ENCODE measurements around the gene C1orf232. TPM values are rescaled to one million over a fixed set of nuclear protein-coding genes. Genes with fewer than 3 reads are reported as not detected.

The C1orf232 gene
- total and polyA plus RNA-seq, 2 donors (not counting 1 experiment from before 2014, with no cell fraction given): not detected

DNA sequence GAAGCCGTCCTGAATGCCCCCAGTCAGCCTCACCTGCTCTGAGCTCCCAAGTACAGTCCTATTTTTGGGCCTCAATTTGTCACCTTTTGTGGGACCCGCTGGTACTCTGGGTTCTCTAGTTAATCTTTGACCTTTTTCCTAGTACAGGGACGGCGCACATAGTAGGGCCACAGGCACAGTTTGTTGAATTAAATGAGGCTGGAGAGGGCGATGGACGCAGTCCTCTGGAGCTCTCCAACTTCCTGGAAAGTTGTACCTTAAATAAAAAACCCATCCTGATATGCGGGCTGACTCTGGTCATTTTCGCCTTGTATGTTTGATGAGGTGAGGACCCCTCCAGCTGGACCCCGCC lies 5.1 kb downstream of the C1orf232 start:
- Histone ChIP-seq H3K36me3 (replicated peaks in 1 of 2; ENCODE audit: control extremely low read depth in 1 of 2, control insufficient read depth in 1 of 2, extremely low read depth in 1 of 2, insufficient read depth in 2 of 2, low read length in 1 of 2) (no peaks in the 10 kb centered on the region), H3K27ac (ENCODE audit: low read length in 2 of 2) (no peak overlapping the region), H3K27me3 (replicated peaks in 1 of 4; ENCODE audit: control extremely low read depth in 1 of 4, control insufficient read depth in 3 of 4, insufficient read depth in 4 of 4, low read length in 3 of 4) (peaks cover 0 to 44% (median 17%) of the 10 kb centered on the region in 4 experiments), H3K9me3 (ENCODE audit: control extremely low read depth in 1 of 3, control insufficient read depth in 2 of 3, insufficient read depth in 1 of 3, low read length in 2 of 3) (peaks cover 0 to 3% (median 0%) of the 10 kb centered on the region in 3 donors), H2AFZ (ENCODE audit: insufficient read depth, low read depth, low read length, poor library complexity, severe bottlenecking) (peak overlapping the region; percentile 83), H3K4me3 (ENCODE audit: control extremely low read depth in 1 of 5, extremely low read depth in 1 of 5, insufficient read depth in 1 of 5, low read depth in 2 of 5, low read length in 4 of 5) (peak overlapping the region in 4 of 5 experiments; percentile 6 to 52 (median 43)), H3K9ac (ENCODE audit: low read length) (peak overlapping the region; percentile 55), H4K20me1 (ENCODE audit: control insufficient read depth, insufficient read depth, low read length, poor library complexity, severe bottlenecking) (no peaks in the 10 kb centered on the region), H3K4me1 (ENCODE audit: control insufficient read depth in 2 of 2, insufficient read depth in 2 of 2, low read length in 2 of 2) (peaks cover 23% of the 10 kb centered on the region in 2 donors), H3K4me2 (replicated peaks; ENCODE audit: low read depth, low read length, poor library complexity, severe bottlenecking) (peak overlapping the region; percentile 93), H3K79me2 (ENCODE audit: control insufficient read depth, insufficient read depth, low read length) (no peaks in the 10 kb centered on the region)
- Mint-ChIP-seq H3K27ac (no peak overlapping the region), H3K4me3 (peak overlapping the region; percentile 52), H3K9me3 (ENCODE audit: insufficient read depth) (no peaks in the 10 kb centered on the region), H3K27me3 (peaks cover 15% of the 10 kb centered on the region), H3K4me1 (peaks cover 12% of the 10 kb centered on the region)
- TF ChIP-seq EZH2 (IDR thresholded peaks at IDR 0.05; ENCODE audit: borderline replicate concordance, insufficient read depth, low read depth, low read length, poor library complexity, severe bottlenecking): no peak
- TF ChIP-seq, protein P1, sequence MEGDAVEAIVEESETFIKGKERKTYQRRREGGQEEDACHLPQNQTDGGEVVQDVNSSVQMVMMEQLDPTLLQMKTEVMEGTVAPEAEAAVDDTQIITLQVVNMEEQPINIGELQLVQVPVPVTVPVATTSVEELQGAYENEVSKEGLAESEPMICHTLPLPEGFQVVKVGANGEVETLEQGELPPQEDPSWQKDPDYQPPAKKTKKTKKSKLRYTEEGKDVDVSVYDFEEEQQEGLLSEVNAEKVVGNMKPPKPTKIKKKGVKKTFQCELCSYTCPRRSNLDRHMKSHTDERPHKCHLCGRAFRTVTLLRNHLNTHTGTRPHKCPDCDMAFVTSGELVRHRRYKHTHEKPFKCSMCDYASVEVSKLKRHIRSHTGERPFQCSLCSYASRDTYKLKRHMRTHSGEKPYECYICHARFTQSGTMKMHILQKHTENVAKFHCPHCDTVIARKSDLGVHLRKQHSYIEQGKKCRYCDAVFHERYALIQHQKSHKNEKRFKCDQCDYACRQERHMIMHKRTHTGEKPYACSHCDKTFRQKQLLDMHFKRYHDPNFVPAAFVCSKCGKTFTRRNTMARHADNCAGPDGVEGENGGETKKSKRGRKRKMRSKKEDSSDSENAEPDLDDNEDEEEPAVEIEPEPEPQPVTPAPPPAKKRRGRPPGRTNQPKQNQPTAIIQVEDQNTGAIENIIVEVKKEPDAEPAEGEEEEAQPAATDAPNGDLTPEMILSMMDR (IDR thresholded peaks at IDR 0.05): no peak
- POLR2A ChIA-PET: interaction anchor here (0.6 kb wide), 1 partner anchor 736 kb away, joined by 3 read pairs; no protein-coding TSS in a partner anchor
- intact Hi-C loops (cut with micrococcal nuclease): loop anchor here (1.0 to 5.0 kb wide), 2 partner anchors 58 to 126 kb away; no protein-coding TSS in a partner anchor
- CTCF ChIA-PET: interaction anchor here (0.6 to 1.2 kb wide), 7 partner anchors 14 to 395 kb away, joined by 3 to 5 read pairs (median 4); no protein-coding TSS in a partner anchor
- no peak for ATAC-seq (ENCODE audit: low read depth)
- DNase-seq: no peak
- WGBS (ENCODE audit: insufficient coverage): 72% methylated on average over 9 of the region's 9 CpGs

GRCh38 chr1:26162220-26162709 lies 6.5 kb downstream of the C1orf232 start:
- Histone ChIP-seq H3K27ac (ENCODE audit: low read length in 2 of 2) (no peak overlapping the region), H3K9me3 (ENCODE audit: control extremely low read depth in 1 of 3, control insufficient read depth in 2 of 3, insufficient read depth in 1 of 3, low read length in 2 of 3) (peaks cover 0 to 3% (median 0%) of the 10 kb centered on the region in 3 donors), H3K4me2 (replicated peaks; ENCODE audit: low read depth, low read length, poor library complexity, severe bottlenecking) (peak overlapping the region; percentile 83), H3K9ac (ENCODE audit: low read length) (no peak overlapping the region), H3K4me1 (ENCODE audit: control insufficient read depth in 2 of 2, insufficient read depth in 2 of 2, low read length in 2 of 2) (peaks cover 23% of the 10 kb centered on the region in 2 donors), H3K4me3 (ENCODE audit: control extremely low read depth in 1 of 5, extremely low read depth in 1 of 5, insufficient read depth in 1 of 5, low read depth in 2 of 5, low read length in 4 of 5) (peak overlapping the region in 3 of 5 experiments; percentile 23 to 47 (median 27)), H3K79me2 (ENCODE audit: control insufficient read depth, insufficient read depth, low read length) (no peaks in the 10 kb centered on the region), H4K20me1 (ENCODE audit: control insufficient read depth, insufficient read depth, low read length, poor library complexity, severe bottlenecking) (no peaks in the 10 kb centered on the region), H3K27me3 (replicated peaks in 1 of 4; ENCODE audit: control extremely low read depth in 1 of 4, control insufficient read depth in 3 of 4, insufficient read depth in 4 of 4, low read length in 3 of 4) (peaks cover 0 to 58% (median 22%) of the 10 kb centered on the region in 4 experiments), H2AFZ (ENCODE audit: insufficient read depth, low read depth, low read length, poor library complexity, severe bottlenecking) (peak overlapping the region; percentile 75), H3K36me3 (replicated peaks in 1 of 2; ENCODE audit: control extremely low read depth in 1 of 2, control insufficient read depth in 1 of 2, extremely low read depth in 1 of 2, insufficient read depth in 2 of 2, low read length in 1 of 2) (no peaks in the 10 kb centered on the region)
- Mint-ChIP-seq H3K4me3 (peak overlapping the region; percentile 75), H3K4me1 (peaks cover 12% of the 10 kb centered on the region), H3K27ac (no peak overlapping the region), H3K27me3 (peaks cover 24% of the 10 kb centered on the region), H3K9me3 (ENCODE audit: insufficient read depth) (no peaks in the 10 kb centered on the region)
- DNase-seq (no peak), ATAC-seq (ENCODE audit: low read depth) (no peak)
- POLR2A ChIA-PET: no interaction called here
- CTCF ChIA-PET: interaction anchor here (0.9 to 2.1 kb wide), 4 partner anchors 9 to 57 kb away, joined by 3 to 8 read pairs (median 6); no protein-coding TSS in a partner anchor
- 30% methylated on average over 18 of the region's 21 CpGs for WGBS (ENCODE audit: insufficient coverage)
- TF ChIP-seq EZH2 (IDR thresholded peaks at IDR 0.05; ENCODE audit: borderline replicate concordance, insufficient read depth, low read depth, low read length, poor library complexity, severe bottlenecking): no peak
- TF ChIP-seq, protein P1 (IDR thresholded peaks at IDR 0.05): no peak
- intact Hi-C loops (cut with micrococcal nuclease): loop anchor here (5.0 kb wide), 1 partner anchor 125 kb away; no protein-coding TSS in a partner anchor

Measured in B cell (primary cell).